ENCODE measurements around the gene NDUFAF7. TPM values are rescaled to one million over a fixed set of nuclear protein-coding genes. Genes with fewer than 3 reads are reported as not detected.

Gene NDUFAF7
- total and polyA plus RNA-seq, 2 of the 13 experiments (the other 11 are each of a cell fraction or from before 2014, with no cell fraction given), result 27.0 to 40.8 TPM

GRCh38 chr2:37196320-37197195 is 34.9 kb upstream of the NDUFAF7 start, which contains the start of gene CEBPZOS (continued):
- TF ChIP-seq PRDM4 (CRISPR knock-in tag; IDR thresholded peaks at IDR 0.05; ENCODE audit: borderline replicate concordance), result 0 out of 2 replicates have a peak, but pooled peaks have one; percentile 19
- TF ChIP-seq THAP7 (CRISPR knock-in tag; IDR thresholded peaks at IDR 0.05), result peak; percentile 82; the same call in 1 of the 2 replicates
- TF ChIP-seq ZNF800 (CRISPR knock-in tag; IDR thresholded peaks at IDR 0.05), result peak; percentile 53; the same call in 1 of the 2 replicates
- TF ChIP-seq ZNF501 (CRISPR knock-in tag; IDR thresholded peaks at IDR 0.05), result peak; percentile 98
- TF ChIP-seq ZNF260 (CRISPR knock-in tag; IDR thresholded peaks at IDR 0.05; ENCODE audit: borderline replicate concordance, low read depth), result no peak
- peak; percentile 98 for TF ChIP-seq ZNF816 (CRISPR knock-in tag; IDR thresholded peaks at IDR 0.05; ENCODE audit: borderline replicate concordance)
- TF ChIP-seq JDP2 (CRISPR knock-in tag; IDR thresholded peaks at IDR 0.05; ENCODE audit: borderline replicate concordance), result no peak
- TF ChIP-seq YY1 (IDR thresholded peaks at IDR 0.05; ENCODE audit: insufficient read depth, insufficient replicate concordance, low read depth, low read length), result peak; percentile 32
- TF ChIP-seq HNRNPLL (IDR thresholded peaks at IDR 0.05; ENCODE audit: low read depth, low read length, poor library complexity, severe bottlenecking), result peak; percentile 92
- TF ChIP-seq KLF9 (CRISPR knock-in tag; IDR thresholded peaks at IDR 0.05; ENCODE audit: low read depth), result no peak
- TF ChIP-seq ARNTL (CRISPR knock-in tag; IDR thresholded peaks at IDR 0.05), result peak; percentile 58; the same call in 1 of the 2 replicates
- peak; percentile 76 for TF ChIP-seq ZNF446 (CRISPR knock-in tag; IDR thresholded peaks at IDR 0.05)
- TF ChIP-seq ZNF792 (CRISPR knock-in tag; IDR thresholded peaks at IDR 0.05), result peak; percentile 61
- no peak for TF ChIP-seq FOXO4 (CRISPR knock-in tag; conservative IDR thresholded peaks at IDR 0.05)
- TF ChIP-seq DPF2 (CRISPR knock-in tag; IDR thresholded peaks at IDR 0.05; ENCODE audit: borderline replicate concordance, low read depth), result no peak
- no peak for TF ChIP-seq ZNF207 (IDR thresholded peaks at IDR 0.05; ENCODE audit: borderline replicate concordance)
- TF ChIP-seq KMT2A (CRISPR knock-in tag; IDR thresholded peaks at IDR 0.05), result peak; percentile 96
- peak; percentile 70; the same call in 1 of the 2 replicates for TF ChIP-seq ZNF256 (CRISPR knock-in tag; conservative IDR thresholded peaks at IDR 0.05)
- peak; percentile 94; the same call in 1 of the 2 replicates for TF ChIP-seq ZXDC (CRISPR knock-in tag; IDR thresholded peaks at IDR 0.05)
